Hepatocyte (in vitro differentiated cells): ENCODE data around the gene SURF1. TPM values are rescaled to one million over a fixed set of nuclear protein-coding genes. Genes with fewer than 3 reads are reported as not detected.

ENCODE experiments used
- DNase-seq: peaks from one replicate; pipeline ENCODE4 v3.0.0-alpha.2; 2016; ENCODE audit warnings: low spot score
- H2AFZ ChIP-seq: fragments of 200-600 bp; sonication (generic); 2 replicates; pipeline ENCODE4 v1.6.0; 2016; ENCODE audit warnings: antibody characterized with exemption, mild to moderate bottlenecking
- H3K27ac ChIP-seq: fragments of 200-600 bp; sonication (generic); 2 replicates; pipeline ENCODE4 v1.5.1; 2016; ENCODE audit warnings: mild to moderate bottlenecking
- H3K27me3 ChIP-seq: fragments of 200-600 bp; sonication (generic); 2 replicates; pipeline ENCODE4 v1.6.1; 2016
- H3K36me3 ChIP-seq: fragments of 200-600 bp; sonication (generic); replicated peaks from 2 replicates; pipeline ENCODE4 v1.5.1; 2016; ENCODE audit warnings: low read depth; ENCODE audit not compliant: insufficient read depth
- H3K4me1 ChIP-seq: fragments of 200-600 bp; sonication (generic); 2 replicates; pipeline ENCODE4 v1.5.1; 2016; ENCODE audit warnings: mild to moderate bottlenecking, moderate library complexity; ENCODE audit not compliant: insufficient read depth
- H3K4me2 ChIP-seq: fragments of 200-600 bp; sonication (generic); 2 replicates; pipeline ENCODE4 v1.6.0; 2016
- H3K4me3 ChIP-seq: fragments of 200-600 bp; sonication (generic); 2 replicates; pipeline ENCODE4 v1.5.1; 2016; ENCODE audit warnings: mild to moderate bottlenecking
- H3K79me2 ChIP-seq: fragments of 200-600 bp; sonication (generic); 2 replicates; pipeline ENCODE4 v1.6.0; 2017; ENCODE audit warnings: mild to moderate bottlenecking
- H3K9me2 ChIP-seq: fragments of 200-600 bp; sonication (generic); replicated peaks from 2 replicates; pipeline ENCODE4 v1.6.0; 2017; ENCODE audit warnings: mild to moderate bottlenecking; ENCODE audit not compliant: insufficient read depth
- H3K9me3 ChIP-seq: fragments of 200-600 bp; sonication (generic); 2 replicates; pipeline ENCODE4 v1.5.1; 2016; ENCODE audit warnings: low read depth, mild to moderate bottlenecking
- H4K20me1 ChIP-seq: fragments of 200-600 bp; sonication (generic); 2 replicates; pipeline ENCODE4 v1.6.0; 2016; ENCODE audit warnings: mild to moderate bottlenecking; ENCODE audit not compliant: insufficient read depth, poor library complexity, severe bottlenecking
- EZH2phosphoT487 ChIP-seq: fragments of 200-600 bp; sonication (generic); IDR thresholded peaks from one replicate; pipeline ENCODE4 v1.6.1; 2018; ENCODE audit warnings: antibody characterized with exemption, mild to moderate bottlenecking, low read depth, moderate library complexity; ENCODE audit not compliant: unreplicated experiment, severe bottlenecking
- WGBS: methylation state at CpG from one replicate; pipeline ENCODE4 v1.1.6; 2016; ENCODE audit warnings: low lambda C conversion rate; ENCODE audit errors: missing lambda C conversion rate; 5-methylcytosine and 5-hydroxymethylcytosine counted together
- polyA plus RNA-seq: library from polyadenylated mRNA; unstranded; fragments of >200 nt; fragmentation: Nextera tagmentation; extraction: Ambion mirVana; gene quantifications from 2 replicates; pipeline ENCODE4 v1.2.1, GENCODE V29; 2016
- small RNA-seq: library from RNA; depleted of rRNA; stranded (forward); fragments of <200 nt; gene quantifications from one replicate; pipeline ENCODE3, GENCODE V24; 2014
- total RNA-seq: library from RNA; depleted of rRNA; stranded (reverse); fragments of >200 nt; gene quantifications from 2 replicates; pipeline ENCODE4 v1.2.3, GENCODE V29; 2014

The SURF1 gene
- total and polyA plus RNA-seq, 2 experiments from 2014 or later = 37.4 to 76.5 TPM

GRCh38 chr9:133303266-133304157 lies 52.8 kb downstream of the SURF1 start:
- Histone ChIP-seq H3K4me3 (no peak overlapping the region), H3K4me1 (no peaks in the 10 kb centered on the region), H3K79me2 (no peaks in the 10 kb centered on the region), H3K27ac (no peak overlapping the region), H3K9me3 (no peaks in the 10 kb centered on the region), H4K20me1 (no peaks in the 10 kb centered on the region), H3K9me2 (no peaks in the 10 kb centered on the region), H3K36me3 (no peaks in the 10 kb centered on the region), H3K4me2 (no peak overlapping the region), H2AFZ (no peak overlapping the region), H3K27me3 (no peaks in the 10 kb centered on the region)
- WGBS = 83% methylated on average over 26 of the region's 26 CpGs
- no peak for TF ChIP-seq EZH2phosphoT487
- no peak for DNase-seq

Small RNA genes within 50 kb of the gene (small RNA-seq; reads per million reads assigned to genes)
- gene RF00019 (not detected), gene SNORD24 (not detected), gene SNORD36A (not detected), gene SNORD36B (not detected), gene SNORD36C (not detected)

Other genes starting within 250 kb of the SURF1 start
- 26.9 and 30.9 TPM in 2 replicates for gene RALGDS, start 235.2 kb downstream of the SURF1 start, total RNA-seq
- gene RALGDS, start 235.2 kb downstream of the SURF1 start, polyA plus RNA-seq = 48.0 and 51.7 TPM in 2 replicates
- gene GBGT1, start 192.6 kb downstream of the SURF1 start, total RNA-seq = 10.1 and 15.5 TPM in 2 replicates
- gene GBGT1, start 192.6 kb downstream of the SURF1 start, polyA plus RNA-seq = 4.0 and 5.8 TPM in 2 replicates
- gene OBP2B, start 147.2 kb downstream of the SURF1 start, total RNA-seq = not detected in 2 replicates
- not detected in 2 replicates for gene OBP2B, start 147.2 kb downstream of the SURF1 start, polyA plus RNA-seq
- gene ABO, start 81.3 kb downstream of the SURF1 start, total RNA-seq = 3.4 and 4.8 TPM in 2 replicates
- 9.5 and 15.7 TPM in 2 replicates for gene ABO, start 81.3 kb downstream of the SURF1 start, polyA plus RNA-seq
- 20.2 and 23.4 TPM in 2 replicates for gene SURF6, start 20.3 kb downstream of the SURF1 start, total RNA-seq
- gene SURF6, start 20.3 kb downstream of the SURF1 start, polyA plus RNA-seq = 22.9 and 24.3 TPM in 2 replicates
- gene MED22, start 8.4 kb downstream of the SURF1 start, total RNA-seq = 15.3 and 18.8 TPM in 2 replicates
- gene MED22, start 8.4 kb downstream of the SURF1 start, polyA plus RNA-seq = 18.7 and 23.4 TPM in 2 replicates
- gene RPL7A, start 8.3 kb downstream of the SURF1 start, total RNA-seq = 2,138 and 2,226 TPM in 2 replicates
- 377 and 404 TPM in 2 replicates for gene RPL7A, start 8.3 kb downstream of the SURF1 start, polyA plus RNA-seq
- 13.2 and 13.6 TPM in 2 replicates for gene SURF2, start 63 bp upstream of the SURF1 start, total RNA-seq
- 22.9 and 25.5 TPM in 2 replicates for gene SURF2, start 63 bp upstream of the SURF1 start, polyA plus RNA-seq
- 354 and 374 TPM in 2 replicates for gene SURF4, start 19.6 kb upstream of the SURF1 start, total RNA-seq
- gene SURF4, start 19.6 kb upstream of the SURF1 start, polyA plus RNA-seq = 294 and 360 TPM in 2 replicates
- 0.10 and 0.48 TPM in 2 replicates for gene STKLD1, start 19.9 kb upstream of the SURF1 start, total RNA-seq
- gene STKLD1, start 19.9 kb upstream of the SURF1 start, polyA plus RNA-seq = 1.6 and 2.5 TPM in 2 replicates
- gene REXO4, start 61.5 kb upstream of the SURF1 start, total RNA-seq = 16.6 and 19.4 TPM in 2 replicates
- gene REXO4, start 61.5 kb upstream of the SURF1 start, polyA plus RNA-seq = 17.2 and 18.0 TPM in 2 replicates
- 1.5 and 6.8 TPM in 2 replicates for gene ADAMTS13, start 65.9 kb upstream of the SURF1 start, total RNA-seq
- gene ADAMTS13, start 65.9 kb upstream of the SURF1 start, polyA plus RNA-seq = 6.5 and 11.4 TPM in 2 replicates
- 31.5 and 37.8 TPM in 2 replicates for gene CACFD1, start 103.5 kb upstream of the SURF1 start, total RNA-seq
- gene CACFD1, start 103.5 kb upstream of the SURF1 start, polyA plus RNA-seq = 49.2 and 50.4 TPM in 2 replicates
- gene SLC2A6, start 122.6 kb upstream of the SURF1 start, total RNA-seq = 5.7 and 7.3 TPM in 2 replicates
- 10.6 and 14.8 TPM in 2 replicates for gene SLC2A6, start 122.6 kb upstream of the SURF1 start, polyA plus RNA-seq
- not detected in 2 replicates for gene MYMK, start 168.5 kb upstream of the SURF1 start, total RNA-seq
- 0.91 and 1.3 TPM in 2 replicates for gene MYMK, start 168.5 kb upstream of the SURF1 start, polyA plus RNA-seq
- gene ADAMTSL2, start 178.2 kb upstream of the SURF1 start, total RNA-seq = 2.2 and 2.7 TPM in 2 replicates
- gene ADAMTSL2, start 178.2 kb upstream of the SURF1 start, polyA plus RNA-seq = 1.5 and 2.3 TPM in 2 replicates